HG03064 (cell line): ENCODE measurements around the gene PLA2G4D.

ENCODE experiments used
- ATAC-seq: cut with Tn5 transposase; IDR thresholded peaks from one replicate; pipeline ENCODE4 v1.9.1; 2021; ENCODE audit warnings: low read depth; ENCODE audit not compliant: unreplicated experiment

The PLA2G4D gene

GRCh38 chr15:42032376-42033213 is 61.8 kb downstream of the PLA2G4D start:
- ATAC-seq = no peak

GRCh38 chr15:42031198-42031915 is 63.0 kb downstream of the PLA2G4D start:
- no peak for ATAC-seq

GRCh38 chr15:42027521-42027920 is 66.8 kb downstream of the PLA2G4D start:
- ATAC-seq = no peak

- no peak for ATAC-seq
Measured at GRCh38 chr15:42024303-42024702, 70.1 kb downstream of the PLA2G4D start.

- ATAC-seq = no peak
Measured at GRCh38 chr15:42021593-42021992, 72.8 kb downstream of the PLA2G4D start.

- no peak for ATAC-seq
Measured at GRCh38 chr15:42020713-42021273, 73.6 kb downstream of the PLA2G4D start, which contains the start of gene PLA2G4E. TSS of gene PLA2G4E (minus strand) at chr15:42021042. CDS start at chr15:42021030, 12 bp downstream.

- ATAC-seq = no peak
Measured at GRCh38 chr15:42018306-42019224, 75.8 kb downstream of the PLA2G4D start.
